Smooth muscle cell (in vitro differentiated cells): ENCODE measurements around the gene PPHLN1. TPM values are rescaled to one million over a fixed set of nuclear protein-coding genes. Genes with fewer than 3 reads are reported as not detected.

Experiments
- DNase-seq: peaks from one replicate; lab custom pipeline; 2025; ENCODE audit not compliant: unreplicated experiment; lab: John Stamatoyannopoulos, UW
- H2AFZ ChIP-seq: fragments of 200-600 bp; sonication (generic); 2 replicates; pipeline ENCODE4 v1.6.0; 2016; ENCODE audit warnings: antibody characterized with exemption, low read depth, mild to moderate bottlenecking
- H3F3A ChIP-seq: fragments of 200-600 bp; sonication (generic); 2 replicates; pipeline ENCODE4 v1.6.0; 2017; ENCODE audit warnings: antibody characterized with exemption, low read depth
- H3K27ac ChIP-seq: fragments of 200-600 bp; sonication (generic); 2 replicates; pipeline ENCODE4 v1.5.1; 2016; ENCODE audit warnings: low read depth, mild to moderate bottlenecking
- H3K27me3 ChIP-seq: fragments of 200-600 bp; sonication (generic); 2 replicates; pipeline ENCODE4 v1.6.1; 2016; ENCODE audit warnings: low read depth, mild to moderate bottlenecking
- H3K36me3 ChIP-seq: fragments of 200-600 bp; sonication (generic); 2 replicates; pipeline ENCODE4 v1.5.1; 2016; ENCODE audit warnings: low read depth
- H3K4me1 ChIP-seq: fragments of 200-600 bp; sonication (generic); 2 replicates; pipeline ENCODE4 v1.5.1; 2016; ENCODE audit warnings: low read depth
- H3K4me2 ChIP-seq: fragments of 200-600 bp; sonication (generic); 2 replicates; pipeline ENCODE4 v1.6.0; 2016; ENCODE audit warnings: mild to moderate bottlenecking
- H3K4me3 ChIP-seq: fragments of 200-600 bp; sonication (generic); 2 replicates; pipeline ENCODE4 v1.5.1; 2016; ENCODE audit warnings: mild to moderate bottlenecking
- H3K79me2 ChIP-seq: fragments of 200-600 bp; sonication (generic); 2 replicates; pipeline ENCODE4 v1.6.0; 2016; ENCODE audit warnings: low read depth, mild to moderate bottlenecking
- H3K9ac ChIP-seq: fragments of 200-600 bp; sonication (generic); 2 replicates; pipeline ENCODE4 v1.6.0; 2016; ENCODE audit warnings: low read depth
- H3K9me3 ChIP-seq: fragments of 200-600 bp; sonication (generic); replicated peaks from 2 replicates; pipeline ENCODE4 v1.5.1; 2016; ENCODE audit warnings: low read depth
- H4K20me1 ChIP-seq: fragments of 200-600 bp; sonication (generic); 2 replicates; pipeline ENCODE4 v1.6.0; 2016; ENCODE audit warnings: low read depth
- WGBS: methylation state at CpG from one replicate; pipeline ENCODE4 v1.1.7; 2016; ENCODE audit warnings: low lambda C conversion rate; 5-methylcytosine and 5-hydroxymethylcytosine counted together
- polyA plus RNA-seq: library from polyadenylated mRNA; unstranded; fragments of >200 nt; fragmentation: Nextera tagmentation; extraction: Ambion mirVana; gene quantifications from 2 replicates; pipeline ENCODE4 v1.2.1, GENCODE V29; 2016
- total RNA-seq: library from RNA; depleted of rRNA; stranded (reverse); fragments of >200 nt; gene quantifications from 2 replicates; pipeline ENCODE4 v1.2.3, GENCODE V29; 2014
- TF ChIP-seq, protein P1 (sequence below): fragments of 200-600 bp; sonication (generic); IDR thresholded peaks from 2 replicates; pipeline ENCODE4 v1.5.1; 2017; ENCODE audit warnings: borderline replicate concordance, mild to moderate bottlenecking, antibody characterized with exemption; ENCODE audit not compliant: insufficient read depth, poor library complexity, severe bottlenecking

Gene PPHLN1
- total and polyA plus RNA-seq, 2 experiments from 2014 or later: 49.2 to 59.6 TPM

DNA sequence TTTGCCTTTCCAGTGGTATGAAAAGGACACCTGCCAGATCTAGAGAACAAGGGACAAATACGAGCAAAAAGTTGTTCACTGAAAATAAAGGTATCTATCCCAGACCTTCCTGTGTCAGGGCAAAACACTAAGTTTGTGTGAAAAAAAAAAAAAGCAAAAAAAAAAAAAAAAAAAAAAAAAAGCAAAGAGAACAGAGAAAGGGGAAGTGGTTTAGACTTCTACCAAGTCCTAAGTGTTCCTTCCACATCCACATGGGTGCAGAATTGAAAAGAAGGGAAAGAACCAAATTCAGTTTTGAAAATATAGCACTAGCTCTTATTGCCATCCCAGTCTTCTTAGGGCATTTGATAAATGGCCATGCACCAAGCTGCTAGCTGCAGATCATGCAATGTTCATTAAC lies 41.8 kb upstream of the PPHLN1 start:
- no peak for DNase-seq
- WGBS: 88% methylated on average over 1 of the region's 1 CpG
- no peak overlapping the region for H2AFZ ChIP-seq

DNA sequence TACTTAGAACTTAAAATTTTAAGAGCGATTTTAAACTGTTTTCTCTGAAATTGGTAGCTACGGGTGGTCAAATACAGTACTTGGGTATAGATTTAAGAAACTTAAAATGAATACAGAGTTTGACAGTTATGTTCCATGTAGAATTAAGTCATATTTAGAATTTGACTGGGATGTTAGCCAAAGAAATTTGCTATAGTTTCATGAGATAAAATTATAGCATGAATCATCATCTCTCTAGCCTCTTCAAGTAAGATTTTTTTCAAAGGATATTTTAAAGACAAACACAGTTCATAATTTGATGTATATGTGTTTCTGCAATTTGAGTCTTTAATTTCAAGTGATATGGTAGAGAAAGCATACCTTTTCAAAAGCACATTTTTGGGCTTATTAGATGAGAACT lies 41.1 kb upstream of the PPHLN1 start:
- Histone ChIP-seq H2AFZ (no peak overlapping the region), H3K4me3 (no peak overlapping the region), H3K36me3 (no peaks in the 10 kb centered on the region), H3K27ac (no peak overlapping the region), H3K4me1 (no peaks in the 10 kb centered on the region), H3K9me3 (no peaks in the 10 kb centered on the region), H4K20me1 (no peaks in the 10 kb centered on the region), H3K79me2 (no peaks in the 10 kb centered on the region), H3F3A (no peaks in the 10 kb centered on the region), H3K4me2 (no peak overlapping the region), H3K27me3 (peaks cover 22% of the 10 kb centered on the region), H3K9ac (no peak overlapping the region)
- 85% methylated on average over 2 of the region's 2 CpGs for WGBS
- DNase-seq: no peak
- TF ChIP-seq, protein P1, sequence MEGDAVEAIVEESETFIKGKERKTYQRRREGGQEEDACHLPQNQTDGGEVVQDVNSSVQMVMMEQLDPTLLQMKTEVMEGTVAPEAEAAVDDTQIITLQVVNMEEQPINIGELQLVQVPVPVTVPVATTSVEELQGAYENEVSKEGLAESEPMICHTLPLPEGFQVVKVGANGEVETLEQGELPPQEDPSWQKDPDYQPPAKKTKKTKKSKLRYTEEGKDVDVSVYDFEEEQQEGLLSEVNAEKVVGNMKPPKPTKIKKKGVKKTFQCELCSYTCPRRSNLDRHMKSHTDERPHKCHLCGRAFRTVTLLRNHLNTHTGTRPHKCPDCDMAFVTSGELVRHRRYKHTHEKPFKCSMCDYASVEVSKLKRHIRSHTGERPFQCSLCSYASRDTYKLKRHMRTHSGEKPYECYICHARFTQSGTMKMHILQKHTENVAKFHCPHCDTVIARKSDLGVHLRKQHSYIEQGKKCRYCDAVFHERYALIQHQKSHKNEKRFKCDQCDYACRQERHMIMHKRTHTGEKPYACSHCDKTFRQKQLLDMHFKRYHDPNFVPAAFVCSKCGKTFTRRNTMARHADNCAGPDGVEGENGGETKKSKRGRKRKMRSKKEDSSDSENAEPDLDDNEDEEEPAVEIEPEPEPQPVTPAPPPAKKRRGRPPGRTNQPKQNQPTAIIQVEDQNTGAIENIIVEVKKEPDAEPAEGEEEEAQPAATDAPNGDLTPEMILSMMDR: no peak

More for the DNA sequence above, 41.8 kb upstream of the PPHLN1 start:
- Histone ChIP-seq H3F3A (no peaks in the 10 kb centered on the region), H3K9me3 (no peaks in the 10 kb centered on the region), H3K4me1 (no peaks in the 10 kb centered on the region), H3K36me3 (no peaks in the 10 kb centered on the region), H3K4me3 (no peak overlapping the region), H3K27ac (no peak overlapping the region), H3K4me2 (no peak overlapping the region), H4K20me1 (no peaks in the 10 kb centered on the region), H3K79me2 (no peaks in the 10 kb centered on the region), H3K9ac (no peak overlapping the region), H3K27me3 (peaks cover 22% of the 10 kb centered on the region)
- TF ChIP-seq, protein P1: no peak

DNA sequence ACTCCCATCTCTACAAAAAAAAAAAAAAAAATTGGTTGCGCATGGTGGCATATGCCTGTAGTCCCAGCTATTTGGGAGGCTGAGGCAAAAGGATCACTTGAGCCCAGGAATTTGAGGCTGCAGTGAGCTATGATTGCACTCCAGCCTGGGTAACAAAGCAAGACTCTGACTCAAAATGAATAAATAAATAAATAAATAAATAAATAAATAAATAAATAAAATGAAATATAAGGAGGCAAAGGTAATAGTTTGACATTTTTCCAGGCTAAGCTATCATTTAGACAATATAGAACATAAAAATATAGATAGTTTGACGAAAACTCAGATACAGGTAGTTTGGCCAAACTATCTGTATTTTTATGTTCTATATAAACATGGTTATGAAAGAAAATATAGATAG lies 40.5 kb upstream of the PPHLN1 start:
- H3K4me3 ChIP-seq: no peak overlapping the region
- DNase-seq: no peak
- 92% methylated on average over 2 of the region's 2 CpGs for WGBS
- no peaks in the 10 kb centered on the region for H3K79me2 ChIP-seq
- no peak overlapping the region for H3K4me2 ChIP-seq
- H3K4me1 ChIP-seq: no peaks in the 10 kb centered on the region
- no peaks in the 10 kb centered on the region for H3K9me3 ChIP-seq
- no peak overlapping the region for H3K9ac ChIP-seq
- TF ChIP-seq, protein P1: no peak
- H3K27ac ChIP-seq: no peak overlapping the region
- no peaks in the 10 kb centered on the region for H3K36me3 ChIP-seq
- H4K20me1 ChIP-seq: no peaks in the 10 kb centered on the region
- H2AFZ ChIP-seq: no peak overlapping the region
- H3K27me3 ChIP-seq: peaks cover 19% of the 10 kb centered on the region
- no peaks in the 10 kb centered on the region for H3F3A ChIP-seq

- no peak overlapping the region for H3K4me3 ChIP-seq
- no peaks in the 10 kb centered on the region for H3K4me1 ChIP-seq
- no peak overlapping the region for H3K9ac ChIP-seq
- H3K79me2 ChIP-seq: no peaks in the 10 kb centered on the region
- no peak overlapping the region for H3K27ac ChIP-seq
- no peaks in the 10 kb centered on the region for H4K20me1 ChIP-seq
- TF ChIP-seq, protein P1: no peak
- WGBS: 92% methylated on average over 20 of the region's 26 CpGs
- DNase-seq: no peak
- no peaks in the 10 kb centered on the region for H3K9me3 ChIP-seq
- H3K36me3 ChIP-seq: no peaks in the 10 kb centered on the region
- peaks cover 14% of the 10 kb centered on the region for H3K27me3 ChIP-seq
- H3F3A ChIP-seq: no peaks in the 10 kb centered on the region
- no peak overlapping the region for H2AFZ ChIP-seq
- H3K4me2 ChIP-seq: no peak overlapping the region
Measured at GRCh38 chr12:42286741-42287140, 39.2 kb upstream of the PPHLN1 start.
